GM19467 (cell line): ENCODE results near the gene SPRR2B.
"Not testable (repeated sequence)": the region's sequence is repeated elsewhere in the genome, so short reads cannot be mapped to it uniquely, and the experiment has no call there.

Source experiments
- ATAC-seq: cut with Tn5 transposase; IDR thresholded peaks from one replicate; pipeline ENCODE4 v1.9.1; 2021; ENCODE audit warnings: mild to moderate bottlenecking, moderate library complexity; ENCODE audit not compliant: unreplicated experiment

The SPRR2B gene

DNA sequence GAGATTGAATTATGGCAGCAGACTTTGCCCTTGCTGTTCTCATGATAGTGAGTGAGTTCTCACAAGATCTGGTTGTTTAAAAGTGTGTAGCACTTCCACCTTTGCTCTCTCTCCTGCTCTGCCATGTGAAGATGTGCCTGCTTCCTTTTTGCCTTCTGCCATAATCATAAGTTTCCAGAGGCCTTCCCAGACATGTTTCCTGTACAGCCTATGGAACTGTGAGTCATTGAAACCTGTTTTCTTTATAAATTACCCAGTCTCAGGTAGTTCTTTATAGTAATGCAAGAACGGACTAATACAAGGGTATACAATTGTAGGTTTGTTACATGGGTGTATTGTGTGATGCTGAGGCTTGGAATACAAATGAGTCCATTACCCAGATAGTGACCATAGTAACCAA, 36.2 kb downstream of the SPRR2B start:
- ATAC-seq: no peak

DNA sequence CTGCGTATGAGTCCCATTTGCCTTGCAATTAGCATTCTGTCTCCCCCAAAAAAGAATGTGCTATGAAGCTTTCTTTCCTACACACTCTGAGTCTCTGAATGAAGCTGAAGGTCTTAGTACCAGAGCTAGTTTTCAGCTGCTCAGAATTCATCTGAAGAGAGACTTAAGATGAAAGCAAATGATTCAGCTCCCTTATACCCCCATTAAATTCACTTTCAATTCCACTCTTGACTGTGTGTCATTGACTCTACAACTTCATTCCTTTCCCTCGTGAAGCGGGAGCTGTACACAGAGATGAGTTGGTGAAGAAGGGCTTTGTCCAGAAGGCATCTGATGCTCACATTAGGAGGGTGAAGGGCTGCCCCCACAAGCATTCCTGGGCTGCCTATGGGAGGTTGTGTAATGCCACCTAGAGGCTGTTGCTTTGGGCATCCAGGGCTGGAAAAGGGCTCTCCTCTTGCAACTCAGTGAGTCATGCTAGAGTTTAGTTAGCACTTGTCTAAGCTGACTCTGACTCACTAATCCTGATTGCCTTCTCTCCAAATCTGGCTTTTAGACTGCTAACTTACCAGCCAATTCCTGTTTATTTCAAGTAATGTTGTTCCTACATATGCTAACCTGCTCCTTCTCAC, 38.6 kb downstream of the SPRR2B start:
- no peak for ATAC-seq

DNA sequence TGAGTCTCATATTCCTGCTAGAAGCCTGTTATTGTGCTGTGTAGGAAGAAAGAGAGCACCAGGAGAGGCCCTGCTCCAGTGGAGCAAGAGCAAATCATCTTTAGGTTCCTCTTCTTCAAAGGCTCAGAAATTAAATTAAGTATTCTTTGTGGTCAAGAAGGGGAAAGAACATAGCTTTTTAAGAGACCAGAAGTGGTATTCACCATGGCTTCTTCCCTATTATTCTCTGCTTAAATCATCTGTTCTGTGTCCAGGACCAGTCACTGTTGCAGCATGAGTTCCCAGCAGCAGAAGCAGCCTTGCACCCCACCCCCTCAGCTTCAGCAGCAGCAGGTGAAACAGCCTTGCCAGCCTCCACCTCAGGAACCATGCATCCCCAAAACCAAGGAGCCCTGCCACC, 39.3 kb downstream of the SPRR2B start:
- no peak for ATAC-seq

DNA sequence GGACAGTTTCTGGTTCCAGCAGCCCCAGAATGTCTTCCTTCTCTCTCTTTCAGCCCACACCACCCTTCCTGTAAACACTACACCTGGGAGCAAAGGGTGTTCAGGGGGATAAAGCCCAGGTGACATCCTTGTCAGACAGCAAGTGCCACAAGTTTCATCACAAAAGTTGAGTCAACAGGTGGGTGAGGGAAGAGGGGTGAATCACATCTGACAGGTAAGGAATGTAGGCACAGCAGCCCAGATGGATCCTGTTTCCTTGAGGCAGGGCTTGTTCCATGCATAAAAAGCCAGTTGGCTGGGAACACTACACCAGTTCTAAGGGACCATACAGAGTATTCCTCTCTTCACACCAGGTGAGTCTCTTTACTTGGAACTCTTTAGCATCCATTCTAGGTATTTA, 40.5 kb downstream of the SPRR2B start, which contains the start of gene SPRR1B:
SPRR1B (plus strand) TSS at position 309 of the 400 bp plus-strand sequence. CDS start 1,143 bp downstream, outside the sequence.
- no peak for ATAC-seq

DNA sequence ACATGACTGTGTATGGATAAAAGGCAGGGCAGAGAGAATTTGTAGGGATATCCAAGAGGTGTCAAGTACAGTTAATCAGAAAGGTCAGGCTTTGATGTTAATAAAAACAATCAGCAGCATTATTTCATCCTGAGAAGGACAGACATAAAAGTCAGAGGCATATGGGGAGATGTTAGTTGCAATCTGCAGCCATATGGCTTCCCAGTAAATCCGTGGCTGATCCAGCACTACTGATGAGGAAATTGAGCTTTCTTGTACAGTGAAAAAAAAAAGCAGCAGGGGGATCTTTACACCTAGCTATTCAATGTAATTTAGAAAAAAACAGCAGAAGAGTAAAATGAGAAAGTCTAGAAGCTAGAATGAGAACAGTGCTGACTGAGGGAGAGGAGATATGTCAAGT, 42.6 kb downstream of the SPRR2B start:
- ATAC-seq: no peak

DNA sequence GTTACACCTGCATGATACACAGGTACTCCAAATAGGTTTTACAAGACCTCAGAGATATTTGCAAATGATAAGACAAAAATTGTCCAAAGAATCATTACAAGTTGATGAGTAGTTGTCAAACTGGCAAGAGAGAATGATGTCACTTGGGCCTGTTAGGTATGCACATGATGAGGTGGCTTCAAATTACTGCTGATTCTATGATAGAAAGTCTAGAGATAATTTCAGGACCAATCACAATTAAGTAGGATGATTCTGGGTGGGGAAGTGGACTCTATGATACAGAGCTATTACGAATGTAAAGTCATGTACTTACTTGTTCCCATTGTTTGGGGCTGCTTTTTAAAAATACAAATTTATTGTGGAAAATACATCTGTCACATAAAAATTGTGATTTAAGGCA, 45.6 kb downstream of the SPRR2B start:
- no peak for ATAC-seq

DNA sequence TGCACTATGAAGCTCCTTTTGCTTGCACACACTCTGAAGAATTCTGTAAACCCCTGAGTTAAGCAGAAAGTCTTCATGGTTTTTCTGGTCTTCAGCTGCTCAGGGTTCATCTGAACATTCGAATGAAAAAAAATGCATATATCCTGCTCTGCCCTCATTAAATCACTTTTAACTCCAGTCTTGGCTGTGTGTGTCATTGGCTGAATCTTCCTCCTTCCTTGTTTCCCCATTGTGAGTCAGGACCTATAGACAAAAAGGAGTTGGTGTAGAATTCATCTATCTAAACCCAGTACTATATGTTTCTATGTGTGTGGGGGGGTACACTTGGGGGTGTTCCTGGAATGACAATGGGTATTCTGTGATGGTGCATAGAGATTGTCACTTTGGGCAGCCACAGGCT, 47.0 kb downstream of the SPRR2B start:
- ATAC-seq: no peak

DNA sequence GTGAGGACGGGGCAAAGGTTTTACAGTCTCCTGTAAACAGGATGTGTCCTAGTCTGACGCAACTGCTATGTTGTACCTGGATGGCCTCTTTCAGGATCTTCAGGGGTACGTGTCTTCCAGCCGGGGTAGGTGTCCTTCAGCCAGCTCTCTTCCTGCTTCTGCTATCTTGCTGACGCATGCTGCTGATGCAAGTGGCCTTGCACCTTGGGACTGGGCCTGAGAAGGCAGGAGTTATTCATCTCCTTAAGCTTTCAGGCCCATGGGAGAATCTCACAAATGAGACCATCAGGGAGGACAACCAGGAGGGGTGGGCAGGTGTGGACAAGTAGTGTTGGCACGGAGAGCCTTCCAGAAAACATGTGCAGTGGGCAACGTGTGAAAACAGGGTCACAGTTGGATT, 48.3 kb downstream of the SPRR2B start:
- no peak for ATAC-seq

DNA sequence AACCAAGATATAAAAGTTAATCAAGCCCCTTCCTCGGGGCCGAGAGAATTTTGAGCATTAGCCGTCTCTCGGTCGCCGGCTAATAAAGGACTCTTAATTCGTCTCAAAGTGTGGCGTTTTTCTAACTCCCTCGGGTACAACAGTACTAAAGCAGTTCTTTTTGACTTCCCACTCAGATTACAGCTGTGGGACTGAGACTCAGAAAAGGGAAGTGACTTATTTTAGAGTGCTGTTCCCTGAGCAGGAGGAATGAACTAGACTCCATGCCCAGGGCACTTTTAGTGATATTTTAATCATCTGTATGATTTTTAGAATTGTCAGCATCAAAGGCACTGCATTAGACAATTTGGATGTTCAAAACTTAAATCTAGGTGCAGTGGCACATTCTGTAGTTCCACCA, 49.1 kb downstream of the SPRR2B start:
- ATAC-seq: not testable (repeated sequence)

DNA sequence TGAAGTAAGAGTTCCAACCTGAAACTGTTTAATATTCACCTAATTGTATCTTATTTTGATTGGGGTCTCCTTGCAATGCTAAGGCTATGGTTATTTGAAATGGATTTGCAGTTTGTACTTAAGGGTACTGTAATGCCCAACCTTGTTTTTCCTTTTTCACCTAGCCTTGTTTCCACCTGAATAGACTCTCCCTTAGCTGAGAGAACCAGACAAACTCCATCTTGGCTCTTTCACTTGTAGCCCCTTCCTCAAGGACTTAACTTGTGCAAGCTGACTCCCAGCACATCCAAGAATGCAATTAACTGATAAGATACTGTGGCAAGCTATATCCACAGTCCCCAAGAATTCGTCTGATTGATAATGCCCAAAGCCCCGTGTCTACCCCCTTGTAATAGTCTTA, 49.6 kb downstream of the SPRR2B start:
- ATAC-seq: not testable (repeated sequence)
